NCI-H82 treated with DMSO at 0.1 percent for 48 hours (cell line): ENCODE measurements around the gene HOXC10.

Source experiments
- DNase-seq: peaks from one replicate; lab custom pipeline; 2025; ENCODE audit not compliant: unreplicated experiment; lab: John Stamatoyannopoulos, UW

HOXC10 gene

GRCh38 chr12:54039417-54040147, 54.6 kb downstream of the HOXC10 start:
- no peak for DNase-seq
